DMS153 treated with DMSO at 0.1 percent for 48 hours (cell line): Measurements from ENCODE around the gene PXDN.
"Not testable (repeated sequence)": the region's sequence is repeated elsewhere in the genome, so short reads cannot be mapped to it uniquely, and the experiment has no call there.

Source experiments
- DNase-seq: peaks from one replicate; lab custom pipeline; 2025; ENCODE audit not compliant: unreplicated experiment; lab: John Stamatoyannopoulos, UW

PXDN gene

GRCh38 chr2:1639086-1639858 lies 105.0 kb downstream of the PXDN start:
- no peak for DNase-seq

GRCh38 chr2:1638281-1638860 lies 105.9 kb downstream of the PXDN start:
- DNase-seq = no peak

- DNase-seq = no peak
Observed at GRCh38 chr2:1636791-1637415, 107.4 kb downstream of the PXDN start.

GRCh38 chr2:1635823-1636222 lies 108.5 kb downstream of the PXDN start:
- DNase-seq = no peak

GRCh38 chr2:1634681-1635341 lies 109.5 kb downstream of the PXDN start:
- DNase-seq = no peak

GRCh38 chr2:1633936-1634587 lies 110.3 kb downstream of the PXDN start:
- no peak for DNase-seq

GRCh38 chr2:1633092-1633671 lies 111.1 kb downstream of the PXDN start:
- DNase-seq = no peak

GRCh38 chr2:1632510-1632909 lies 111.8 kb downstream of the PXDN start:
- DNase-seq = no peak

GRCh38 chr2:1632002-1632348 lies 112.3 kb downstream of the PXDN start:
- no peak for DNase-seq

GRCh38 chr2:1631292-1632001 lies 112.9 kb downstream of the PXDN start:
- no peak for DNase-seq

- no peak for DNase-seq
Observed at GRCh38 chr2:1628893-1629292, 115.4 kb downstream of the PXDN start.

- DNase-seq = no peak
Observed at GRCh38 chr2:1627628-1628381, 116.5 kb downstream of the PXDN start.

- no peak for DNase-seq
Observed at GRCh38 chr2:1626271-1626681, 118.0 kb downstream of the PXDN start.

- DNase-seq = no peak
Observed at GRCh38 chr2:1625281-1626001, 118.9 kb downstream of the PXDN start.

- no peak for DNase-seq
Observed at GRCh38 chr2:1623906-1624445, 120.3 kb downstream of the PXDN start.

GRCh38 chr2:1622521-1623200 lies 121.7 kb downstream of the PXDN start:
- no peak for DNase-seq

GRCh38 chr2:1621976-1622375 lies 122.3 kb downstream of the PXDN start:
- not testable (repeated sequence) for DNase-seq

- DNase-seq = no peak
Observed at GRCh38 chr2:1621501-1621900, 122.8 kb downstream of the PXDN start.
